ENCODE data around the gene FTO.

DNA sequence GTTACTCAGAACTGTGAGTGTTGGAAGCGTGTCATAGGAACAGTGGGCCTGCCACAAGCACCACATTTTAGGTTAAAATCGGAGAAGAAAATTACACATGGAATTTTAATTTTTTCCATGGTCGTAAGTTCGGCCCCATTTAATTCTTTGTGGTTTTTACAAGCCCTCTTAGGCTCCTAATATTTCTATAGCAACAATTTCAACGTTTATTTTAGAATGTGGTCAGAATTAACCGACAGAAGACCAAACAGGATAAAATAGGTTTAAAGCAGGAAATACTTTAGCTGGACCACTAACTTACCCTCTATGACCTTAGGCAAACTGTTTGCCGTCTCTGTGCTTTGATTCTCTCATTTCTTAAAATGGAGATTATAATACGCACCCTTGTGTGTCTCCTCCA lies 69.9 kb downstream of the FTO start:
- TF ChIP-seq CHD2 (IDR thresholded peaks at IDR 0.05; ENCODE audit: low read length, partially characterized antibody) = no peak
- no peak for TF ChIP-seq POLR2A (IDR thresholded peaks at IDR 0.05; ENCODE audit: low read length)
- no peak for TF ChIP-seq EP300 (IDR thresholded peaks at IDR 0.05)
- TF ChIP-seq, protein P1, sequence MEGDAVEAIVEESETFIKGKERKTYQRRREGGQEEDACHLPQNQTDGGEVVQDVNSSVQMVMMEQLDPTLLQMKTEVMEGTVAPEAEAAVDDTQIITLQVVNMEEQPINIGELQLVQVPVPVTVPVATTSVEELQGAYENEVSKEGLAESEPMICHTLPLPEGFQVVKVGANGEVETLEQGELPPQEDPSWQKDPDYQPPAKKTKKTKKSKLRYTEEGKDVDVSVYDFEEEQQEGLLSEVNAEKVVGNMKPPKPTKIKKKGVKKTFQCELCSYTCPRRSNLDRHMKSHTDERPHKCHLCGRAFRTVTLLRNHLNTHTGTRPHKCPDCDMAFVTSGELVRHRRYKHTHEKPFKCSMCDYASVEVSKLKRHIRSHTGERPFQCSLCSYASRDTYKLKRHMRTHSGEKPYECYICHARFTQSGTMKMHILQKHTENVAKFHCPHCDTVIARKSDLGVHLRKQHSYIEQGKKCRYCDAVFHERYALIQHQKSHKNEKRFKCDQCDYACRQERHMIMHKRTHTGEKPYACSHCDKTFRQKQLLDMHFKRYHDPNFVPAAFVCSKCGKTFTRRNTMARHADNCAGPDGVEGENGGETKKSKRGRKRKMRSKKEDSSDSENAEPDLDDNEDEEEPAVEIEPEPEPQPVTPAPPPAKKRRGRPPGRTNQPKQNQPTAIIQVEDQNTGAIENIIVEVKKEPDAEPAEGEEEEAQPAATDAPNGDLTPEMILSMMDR (IDR thresholded peaks at IDR 0.05) = no peak
- TF ChIP-seq RARB (CRISPR knock-in tag; IDR thresholded peaks at IDR 0.05) = no peak
- TF ChIP-seq, protein P2, sequence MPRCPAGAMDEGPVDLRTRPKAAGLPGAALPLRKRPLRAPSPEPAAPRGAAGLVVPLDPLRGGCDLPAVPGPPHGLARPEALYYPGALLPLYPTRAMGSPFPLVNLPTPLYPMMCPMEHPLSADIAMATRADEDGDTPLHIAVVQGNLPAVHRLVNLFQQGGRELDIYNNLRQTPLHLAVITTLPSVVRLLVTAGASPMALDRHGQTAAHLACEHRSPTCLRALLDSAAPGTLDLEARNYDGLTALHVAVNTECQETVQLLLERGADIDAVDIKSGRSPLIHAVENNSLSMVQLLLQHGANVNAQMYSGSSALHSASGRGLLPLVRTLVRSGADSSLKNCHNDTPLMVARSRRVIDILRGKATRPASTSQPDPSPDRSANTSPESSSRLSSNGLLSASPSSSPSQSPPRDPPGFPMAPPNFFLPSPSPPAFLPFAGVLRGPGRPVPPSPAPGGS (IDR thresholded peaks at IDR 0.05) = no peak

All from A549 (cell line).